NCI-H526 (cell line): Measurements from ENCODE around the gene SYNE2.

Source experiments
- DNase-seq, 2 experiments: peaks; one replicate each; lab custom pipeline; 2025; lab: John Stamatoyannopoulos, UW

The SYNE2 gene

GRCh38 chr14:63956326-63956725 is 103.5 kb downstream of the SYNE2 start:
- DNase-seq, result no peak

DNA sequence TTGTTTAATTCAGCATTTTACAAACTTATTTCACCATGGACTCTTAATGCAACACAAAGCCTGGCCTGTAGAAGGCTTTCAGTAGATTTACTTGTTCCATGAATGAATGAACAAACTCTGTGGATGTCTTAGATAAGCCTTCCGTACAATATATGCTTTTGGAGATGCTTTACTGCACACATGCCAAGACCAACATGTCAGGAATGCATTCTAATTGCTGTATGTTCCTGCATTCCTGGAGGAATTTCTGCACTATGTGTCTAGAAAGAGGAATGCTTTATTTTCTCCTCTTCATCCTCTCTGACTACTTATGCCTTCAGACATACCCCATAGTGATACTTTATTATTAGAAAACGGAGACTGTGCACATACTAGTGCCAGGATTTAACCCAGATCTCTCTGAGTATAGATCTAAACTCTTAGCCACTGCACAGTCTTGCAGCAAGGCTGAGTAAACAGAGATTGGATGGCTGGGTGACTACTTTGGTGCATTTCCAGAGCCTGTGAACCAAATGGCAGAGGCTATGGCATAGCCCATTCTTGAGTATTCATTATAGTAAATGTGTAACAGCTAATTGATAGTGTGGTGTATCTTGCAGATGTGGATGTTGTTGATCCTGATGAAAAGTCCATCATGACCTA is 108.2 kb downstream of the SYNE2 start:
- no peak for DNase-seq

GRCh38 chr14:63962906-63963305 is 110.1 kb downstream of the SYNE2 start:
- DNase-seq, result no peak

- no peak for DNase-seq
Observed at GRCh38 chr14:63963439-63963838, 110.6 kb downstream of the SYNE2 start.

DNA sequence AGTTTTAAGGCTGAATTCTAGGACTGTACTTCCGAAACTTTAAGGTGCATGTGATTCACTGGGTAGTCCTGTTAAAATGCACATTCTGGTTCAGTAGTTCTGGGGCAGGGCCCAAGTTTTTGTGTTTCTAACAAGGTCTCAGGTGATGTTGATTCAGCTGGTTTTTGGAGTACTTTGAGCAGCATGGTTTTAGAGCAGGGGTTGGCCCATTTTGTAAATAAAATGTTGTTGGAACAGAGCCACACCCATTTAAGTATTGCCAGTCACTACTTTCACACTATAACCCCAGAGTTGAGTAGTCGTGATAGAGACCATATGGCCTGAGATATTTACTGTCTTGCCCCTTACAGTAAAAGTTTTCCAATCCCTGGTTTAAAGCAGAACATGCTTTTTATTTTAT is 111.3 kb downstream of the SYNE2 start:
- no peak for DNase-seq

DNA sequence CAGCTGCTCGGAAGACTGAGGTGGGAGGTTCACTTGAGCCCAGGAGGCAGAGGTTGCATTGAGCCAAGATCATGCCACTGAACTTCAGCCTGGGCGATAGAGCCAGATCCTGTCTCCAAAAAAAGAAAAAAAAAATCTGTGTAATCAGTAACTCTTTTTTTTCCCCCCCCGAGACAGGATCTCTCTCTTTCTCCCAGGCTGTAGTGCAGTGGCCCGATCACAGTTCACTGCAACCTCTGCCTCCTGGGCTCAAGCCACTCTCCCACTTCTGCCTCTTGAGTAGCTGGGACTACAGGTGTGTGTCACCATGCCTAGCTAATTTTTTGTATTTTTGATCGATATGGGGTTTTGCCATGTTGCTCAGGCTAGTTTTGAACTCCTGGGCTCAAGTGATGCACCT is 113.6 kb downstream of the SYNE2 start:
- no peak for DNase-seq

GRCh38 chr14:63972323-63972932 is 119.6 kb downstream of the SYNE2 start:
- DNase-seq, result no peak

GRCh38 chr14:63974176-63974575 is 121.4 kb downstream of the SYNE2 start:
- no peak for DNase-seq

GRCh38 chr14:63981569-63981968 is 128.8 kb downstream of the SYNE2 start:
- no peak for DNase-seq

GRCh38 chr14:63982156-63982555 is 129.4 kb downstream of the SYNE2 start:
- no peak for DNase-seq

- DNase-seq, result no peak
Observed at GRCh38 chr14:63982629-63983028, 129.8 kb downstream of the SYNE2 start.

DNA sequence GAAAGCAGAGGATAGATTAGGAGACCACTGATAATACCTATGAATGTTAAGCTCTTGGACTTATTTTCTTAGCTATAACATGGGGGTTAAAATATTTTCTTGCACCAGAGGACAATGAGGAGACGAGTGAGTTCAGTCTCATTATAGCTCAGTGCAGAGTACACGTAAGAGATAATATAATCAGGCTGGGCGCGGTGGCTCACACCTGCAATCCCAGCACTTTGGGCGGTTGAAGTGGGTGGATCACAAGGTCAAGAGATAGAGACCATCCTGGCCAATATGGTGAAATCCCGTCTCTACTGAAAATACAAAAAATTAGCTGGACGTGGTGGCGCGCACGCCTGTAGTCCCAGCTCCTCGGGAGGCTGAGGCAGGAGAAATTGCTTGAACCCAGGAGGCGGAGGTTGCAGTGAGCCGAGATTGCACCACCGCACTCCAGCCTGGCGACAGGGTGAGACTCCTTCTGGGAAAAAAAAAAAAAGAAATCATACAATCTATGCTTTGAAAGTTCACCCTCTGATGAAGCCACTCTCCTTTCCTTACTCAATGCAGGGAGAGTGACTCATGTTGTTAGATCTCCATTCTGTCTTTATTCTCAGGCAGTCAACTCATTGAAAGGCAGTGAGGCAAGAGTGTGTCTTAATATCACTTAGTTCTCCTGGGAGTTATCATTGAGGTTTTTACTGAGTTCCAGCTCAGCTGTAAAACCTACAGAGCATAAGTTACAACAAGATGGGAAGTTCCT is 134.2 kb downstream of the SYNE2 start:
- no peak for DNase-seq

GRCh38 chr14:63988579-63988978 is 135.8 kb downstream of the SYNE2 start:
- DNase-seq, result no peak

DNA sequence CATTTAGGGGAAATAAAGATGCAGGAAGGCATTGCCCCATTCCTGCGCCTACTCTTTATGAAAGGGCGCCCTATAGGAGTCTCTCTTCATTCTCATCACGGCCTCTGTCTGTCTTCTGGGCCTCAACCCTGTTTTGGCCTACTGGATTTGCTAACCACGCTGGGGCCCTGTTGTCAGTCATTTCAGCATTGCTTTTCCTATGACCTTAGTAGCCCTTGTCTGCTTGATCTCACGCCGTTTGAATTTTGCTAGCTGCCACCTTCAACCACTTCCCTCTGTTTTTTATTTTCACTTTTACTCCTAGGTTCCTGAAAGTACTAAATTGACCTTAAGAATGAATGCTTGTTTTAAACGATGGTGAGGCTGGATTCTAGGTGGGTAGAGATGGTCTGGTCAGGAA is 139.0 kb downstream of the SYNE2 start:
- DNase-seq, result no peak

- no peak for DNase-seq
Observed at GRCh38 chr14:63992858-63993257, 140.1 kb downstream of the SYNE2 start.

GRCh38 chr14:63993992-63994391 is 141.2 kb downstream of the SYNE2 start:
- DNase-seq, result no peak

DNA sequence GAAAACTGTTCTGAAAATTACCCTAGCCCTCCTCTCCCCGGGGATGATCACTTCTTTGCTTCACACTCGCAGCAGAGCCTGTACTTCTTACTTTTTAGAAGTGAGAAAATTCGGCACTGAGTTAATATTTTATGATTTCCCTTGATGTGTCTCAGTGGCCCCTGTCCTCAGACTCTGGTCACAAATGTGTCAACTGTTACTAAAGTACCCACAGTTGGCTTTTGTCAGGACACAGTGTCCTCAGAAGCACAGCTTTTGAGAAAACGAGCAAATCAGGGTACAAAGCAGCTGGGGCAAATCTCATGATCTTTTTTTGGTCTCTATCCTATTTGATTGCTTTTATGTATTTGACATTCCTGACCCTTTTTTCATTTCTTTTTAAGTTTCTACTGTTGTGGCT is 142.5 kb downstream of the SYNE2 start:
- no peak for DNase-seq

DNA sequence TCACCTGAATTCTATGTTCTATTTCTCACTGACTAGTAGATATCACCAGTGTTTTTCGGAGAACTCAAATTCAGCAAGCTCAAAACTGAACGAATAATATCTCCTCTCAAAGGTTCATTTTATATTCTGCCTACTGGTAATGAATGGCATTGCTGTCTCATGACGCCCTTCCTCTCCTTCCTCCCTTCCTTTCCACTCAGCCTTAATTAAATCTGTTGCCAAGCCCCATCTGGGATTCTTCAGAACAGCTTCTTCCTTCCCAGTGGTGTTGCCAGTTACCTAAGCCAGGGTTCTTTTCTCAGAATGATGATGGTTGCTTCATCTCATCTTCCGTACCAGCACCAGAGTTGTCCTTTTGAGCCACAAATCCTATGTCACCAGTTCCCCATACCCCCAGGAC is 143.2 kb downstream of the SYNE2 start:
- no peak for DNase-seq

DNA sequence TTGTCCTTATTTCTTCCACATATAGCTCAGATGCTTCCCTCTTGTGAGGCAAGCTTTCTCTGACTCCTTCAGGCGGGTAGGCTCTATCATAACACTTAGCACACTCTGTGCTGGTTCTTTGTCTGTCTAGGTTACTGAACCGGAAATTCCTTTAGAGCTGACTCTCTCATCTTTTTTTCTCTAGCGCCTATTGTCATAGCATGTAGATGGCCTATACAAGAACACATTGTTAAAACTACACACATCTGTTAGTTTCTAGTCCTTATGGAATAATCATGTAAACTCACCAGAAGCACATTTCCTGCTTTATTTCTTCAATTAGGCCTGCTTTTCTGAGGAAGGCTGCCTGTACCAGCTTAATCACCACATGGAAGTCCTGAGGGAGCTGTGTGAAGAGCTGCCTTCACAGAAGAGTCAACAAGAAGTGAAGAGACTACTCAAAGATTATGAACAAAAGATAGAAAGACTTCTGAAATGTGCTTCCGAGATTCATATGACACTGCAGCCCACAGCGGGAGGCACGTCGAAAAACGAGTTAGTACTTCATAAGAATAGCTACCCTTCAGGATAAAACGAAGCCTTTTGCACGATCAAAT is 143.9 kb downstream of the SYNE2 start:
- no peak for DNase-seq

DNA sequence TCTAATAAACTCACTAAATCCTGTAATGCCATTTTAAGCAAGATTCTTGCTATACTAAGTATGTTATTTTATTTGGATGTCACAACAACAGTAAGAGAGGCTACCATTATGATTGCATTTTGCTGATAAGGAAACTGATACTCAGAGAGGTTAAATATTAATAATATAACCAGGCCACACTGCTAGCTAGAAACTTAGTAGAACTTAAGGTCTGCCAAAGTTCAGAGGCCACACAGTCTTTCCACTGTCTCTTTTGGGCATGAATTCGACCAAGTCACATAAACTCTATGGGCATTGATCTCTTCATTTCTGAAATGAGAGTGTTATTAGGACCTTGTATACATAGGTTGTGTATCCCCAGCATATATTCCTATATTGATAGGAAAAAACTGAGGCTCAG is 147.9 kb downstream of the SYNE2 start:
- DNase-seq, result no peak

GRCh38 chr14:64005822-64006221 is 153.0 kb downstream of the SYNE2 start:
- no peak for DNase-seq

DNA sequence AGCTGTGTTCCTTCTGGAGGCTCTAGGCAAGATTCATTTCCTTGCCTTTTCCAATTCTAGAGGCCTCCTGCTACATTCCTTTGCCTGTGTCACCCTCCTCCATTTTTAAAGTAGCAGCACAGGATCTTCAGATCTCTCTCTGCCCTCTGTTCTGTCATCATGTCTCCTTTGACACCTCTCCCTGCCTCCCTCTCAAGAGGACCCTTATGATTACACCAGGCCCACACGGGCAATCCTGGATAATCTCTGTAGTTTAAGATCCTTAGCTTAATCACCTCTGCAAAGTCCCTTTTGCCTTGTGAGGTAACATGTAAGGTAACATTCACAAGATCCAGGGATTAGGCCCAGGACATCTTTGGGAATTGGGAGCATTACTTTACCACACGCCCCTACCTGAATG is 155.2 kb downstream of the SYNE2 start:
- no peak for DNase-seq

DNA sequence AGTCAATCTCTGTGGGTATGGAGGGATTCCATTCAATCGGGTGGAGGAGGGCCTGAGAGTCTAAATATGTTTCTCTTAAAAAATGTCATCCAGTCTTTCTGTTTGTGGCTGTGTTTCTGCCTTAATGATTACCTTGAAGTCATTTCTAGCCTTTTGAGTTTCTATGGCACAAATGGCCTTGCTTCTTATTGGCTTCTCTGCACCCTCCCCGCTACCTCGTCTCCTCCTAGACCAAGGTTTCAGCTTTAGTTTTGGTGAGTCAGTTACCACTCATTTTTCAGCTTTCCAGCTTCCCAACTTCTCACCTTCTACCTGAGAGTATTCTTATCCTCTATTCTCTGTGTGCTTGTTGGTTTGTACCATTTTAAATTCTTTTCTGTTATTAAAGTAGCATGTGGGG is 159.2 kb downstream of the SYNE2 start:
- DNase-seq, result no peak
